ENCODE data around the gene F7. TPM values are rescaled to one million over a fixed set of nuclear protein-coding genes. Genes with fewer than 3 reads are reported as not detected.

Gene F7
- total and polyA plus RNA-seq, 2 donors (not counting 3 experiments of a cell fraction or from before 2014, with no cell fraction given): not detected

GRCh38 chr13:113117911-113118260, 12.3 kb downstream of the F7 start:
- Histone ChIP-seq H3K4me3 (replicated peaks in 1 of 3; ENCODE audit: insufficient read depth in 1 of 3, low read depth in 1 of 3, low read length in 3 of 3) (no peak overlapping the region), H2AFZ (ENCODE audit: low read depth, low read length) (no peak overlapping the region), H3K4me2 (ENCODE audit: insufficient read depth, low read length) (no peak overlapping the region), H3K27me3 (ENCODE audit: control insufficient read depth in 2 of 2, insufficient read depth in 2 of 2, low read length in 2 of 2) (no peaks in the 10 kb centered on the region), H3K79me2 (ENCODE audit: control insufficient read depth, insufficient read depth, low read length) (no peaks in the 10 kb centered on the region), H3K27ac (ENCODE audit: insufficient read depth, low read depth, low read length) (no peak overlapping the region), H3K4me1 (ENCODE audit: control insufficient read depth, extremely low read depth, insufficient read depth, low read length) (no peaks in the 10 kb centered on the region), H3K9ac (replicated peaks; ENCODE audit: extremely low read depth, insufficient read depth, low read length) (no peak overlapping the region), H4K20me1 (replicated peaks; ENCODE audit: control insufficient read depth, extremely low read depth, insufficient read depth, low read length) (no peaks in the 10 kb centered on the region), H3K9me1 (replicated peaks; ENCODE audit: control insufficient read depth, extremely low read depth, insufficient read depth, low read length) (no peaks in the 10 kb centered on the region), H3K9me3 (replicated peaks; ENCODE audit: control insufficient read depth, insufficient read depth, low read length) (no peaks in the 10 kb centered on the region), H3K36me3 (ENCODE audit: control insufficient read depth in 2 of 2, extremely low read depth in 1 of 2, insufficient read depth in 2 of 2, low read length in 2 of 2) (no peaks in the 10 kb centered on the region)
- dilution Hi-C loops (cut with MboI; ENCODE audit: extremely low pct_ligation_motif_present, low sequenced_read_pairs) (no loop called here), intact Hi-C loops (cut with micrococcal nuclease) (no loop called here)
- no TSS peak for BruUV-seq (replicated peaks)
- DNase-seq (ENCODE audit: low read depth, low spot score) (no peak), FAIRE-seq (no peak)
- POLR2A ChIA-PET: no interaction called here
- TF ChIP-seq EZH2 (IDR thresholded peaks at IDR 0.05; ENCODE audit: borderline replicate concordance, low read depth, low read length, severe bottlenecking) (no peak), POLR2AphosphoS5 (IDR thresholded peaks at IDR 0.05; ENCODE audit: insufficient read depth, low read depth, low read length) (no peak), MYC (IDR thresholded peaks at IDR 0.05; ENCODE audit: low read depth, low read length) (no peak), GATA2 (IDR thresholded peaks at IDR 0.05; ENCODE audit: insufficient read depth, insufficient read length, low read depth, low read length) (no peak), FOS (IDR thresholded peaks at IDR 0.05; ENCODE audit: borderline replicate concordance, insufficient read depth, low read length) (no peak), JUN (IDR thresholded peaks at IDR 0.05; ENCODE audit: borderline replicate concordance, insufficient read depth, insufficient read length, low read depth) (no peak), POLR2A (IDR thresholded peaks at IDR 0.05; ENCODE audit: low read depth, low read length) (no peak)
- TF ChIP-seq, protein P1, sequence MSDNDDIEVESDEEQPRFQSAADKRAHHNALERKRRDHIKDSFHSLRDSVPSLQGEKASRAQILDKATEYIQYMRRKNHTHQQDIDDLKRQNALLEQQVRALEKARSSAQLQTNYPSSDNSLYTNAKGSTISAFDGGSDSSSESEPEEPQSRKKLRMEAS (IDR thresholded peaks at IDR 0.05; ENCODE audit: insufficient read depth, insufficient read length): no peak
- TF ChIP-seq, protein P2, sequence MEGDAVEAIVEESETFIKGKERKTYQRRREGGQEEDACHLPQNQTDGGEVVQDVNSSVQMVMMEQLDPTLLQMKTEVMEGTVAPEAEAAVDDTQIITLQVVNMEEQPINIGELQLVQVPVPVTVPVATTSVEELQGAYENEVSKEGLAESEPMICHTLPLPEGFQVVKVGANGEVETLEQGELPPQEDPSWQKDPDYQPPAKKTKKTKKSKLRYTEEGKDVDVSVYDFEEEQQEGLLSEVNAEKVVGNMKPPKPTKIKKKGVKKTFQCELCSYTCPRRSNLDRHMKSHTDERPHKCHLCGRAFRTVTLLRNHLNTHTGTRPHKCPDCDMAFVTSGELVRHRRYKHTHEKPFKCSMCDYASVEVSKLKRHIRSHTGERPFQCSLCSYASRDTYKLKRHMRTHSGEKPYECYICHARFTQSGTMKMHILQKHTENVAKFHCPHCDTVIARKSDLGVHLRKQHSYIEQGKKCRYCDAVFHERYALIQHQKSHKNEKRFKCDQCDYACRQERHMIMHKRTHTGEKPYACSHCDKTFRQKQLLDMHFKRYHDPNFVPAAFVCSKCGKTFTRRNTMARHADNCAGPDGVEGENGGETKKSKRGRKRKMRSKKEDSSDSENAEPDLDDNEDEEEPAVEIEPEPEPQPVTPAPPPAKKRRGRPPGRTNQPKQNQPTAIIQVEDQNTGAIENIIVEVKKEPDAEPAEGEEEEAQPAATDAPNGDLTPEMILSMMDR (IDR thresholded peaks at IDR 0.05; ENCODE audit: extremely low read depth in 1 of 2, insufficient read depth in 1 of 2, low read depth in 1 of 2, low read length in 2 of 2): no peak
- CTCF ChIA-PET: no interaction called here
